ENCODE results near the gene SMTNL1.

Gene SMTNL1

DNA sequence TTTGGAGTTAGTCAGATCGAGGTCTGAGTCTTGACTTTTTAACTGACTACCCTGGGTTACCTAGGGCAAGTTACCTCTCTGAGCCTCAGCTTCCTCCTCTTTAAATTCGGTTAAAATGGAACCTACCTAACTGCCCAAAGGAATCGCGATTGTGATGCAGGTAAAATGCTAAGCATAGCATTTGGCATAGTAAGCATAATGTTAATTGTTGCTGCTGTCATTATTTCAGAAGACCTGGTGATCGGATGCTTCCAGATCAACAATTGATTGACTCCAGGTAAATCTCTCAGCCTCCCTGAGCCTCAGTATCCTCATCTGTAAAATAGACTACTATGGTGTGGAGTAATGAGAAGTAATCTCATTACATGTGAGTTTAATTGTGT lies 21.3 kb upstream of the SMTNL1 start:
- DNase-seq (ENCODE audit: low read depth) = no peak
- H3K4me3 ChIP-seq (replicated peaks; ENCODE audit: low read depth, low read length) = peak overlapping the region; percentile 86
- TF ChIP-seq, protein P1, sequence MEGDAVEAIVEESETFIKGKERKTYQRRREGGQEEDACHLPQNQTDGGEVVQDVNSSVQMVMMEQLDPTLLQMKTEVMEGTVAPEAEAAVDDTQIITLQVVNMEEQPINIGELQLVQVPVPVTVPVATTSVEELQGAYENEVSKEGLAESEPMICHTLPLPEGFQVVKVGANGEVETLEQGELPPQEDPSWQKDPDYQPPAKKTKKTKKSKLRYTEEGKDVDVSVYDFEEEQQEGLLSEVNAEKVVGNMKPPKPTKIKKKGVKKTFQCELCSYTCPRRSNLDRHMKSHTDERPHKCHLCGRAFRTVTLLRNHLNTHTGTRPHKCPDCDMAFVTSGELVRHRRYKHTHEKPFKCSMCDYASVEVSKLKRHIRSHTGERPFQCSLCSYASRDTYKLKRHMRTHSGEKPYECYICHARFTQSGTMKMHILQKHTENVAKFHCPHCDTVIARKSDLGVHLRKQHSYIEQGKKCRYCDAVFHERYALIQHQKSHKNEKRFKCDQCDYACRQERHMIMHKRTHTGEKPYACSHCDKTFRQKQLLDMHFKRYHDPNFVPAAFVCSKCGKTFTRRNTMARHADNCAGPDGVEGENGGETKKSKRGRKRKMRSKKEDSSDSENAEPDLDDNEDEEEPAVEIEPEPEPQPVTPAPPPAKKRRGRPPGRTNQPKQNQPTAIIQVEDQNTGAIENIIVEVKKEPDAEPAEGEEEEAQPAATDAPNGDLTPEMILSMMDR (IDR thresholded peaks at IDR 0.05; ENCODE audit: low read length, missing control alignments) = no peak

DNA sequence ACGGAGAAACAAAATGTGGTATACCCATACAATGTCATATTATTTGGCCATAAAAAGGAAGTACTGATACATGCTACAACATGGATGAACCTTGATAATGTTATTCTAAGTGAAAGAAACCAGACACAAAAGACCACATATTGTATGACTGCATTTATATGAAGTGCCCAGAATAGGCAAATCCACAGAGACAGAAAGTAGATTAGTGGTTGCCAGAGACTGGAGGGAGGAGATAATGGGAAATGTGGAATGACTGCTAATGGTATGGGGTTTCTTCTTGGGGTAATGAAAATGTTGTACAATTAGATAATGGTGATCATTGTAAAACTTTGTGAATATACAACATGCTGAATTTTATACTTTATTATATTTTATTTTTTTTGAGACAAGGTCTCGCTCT lies 16.3 kb upstream of the SMTNL1 start:
- no peak for DNase-seq (ENCODE audit: low read depth)
- H3K4me3 ChIP-seq (replicated peaks; ENCODE audit: low read depth, low read length) = no peak overlapping the region
- TF ChIP-seq, protein P1 (IDR thresholded peaks at IDR 0.05; ENCODE audit: low read length, missing control alignments) = no peak

DNA sequence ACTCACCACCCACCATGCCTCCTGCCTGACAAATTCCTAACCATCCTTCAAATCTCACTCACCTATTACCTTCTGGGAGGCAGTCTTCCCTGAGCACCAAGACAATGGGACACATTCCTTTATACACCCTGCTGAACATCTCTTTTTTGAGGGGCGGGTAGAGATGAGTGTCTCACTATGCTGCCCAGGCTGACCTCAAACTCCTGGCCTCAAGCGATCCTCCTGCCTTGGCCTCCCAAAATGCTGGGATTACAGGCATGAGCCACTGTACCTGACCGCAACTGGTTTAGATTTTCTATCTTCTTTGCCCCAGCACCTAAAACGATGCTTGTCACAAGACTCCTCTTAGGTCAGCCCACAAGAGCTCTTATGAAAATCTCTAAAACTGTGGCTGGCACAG lies 14.0 kb upstream of the SMTNL1 start:
- TF ChIP-seq, protein P1 (IDR thresholded peaks at IDR 0.05; ENCODE audit: low read length, missing control alignments) = no peak
- DNase-seq (ENCODE audit: low read depth) = no peak
- no peak overlapping the region for H3K4me3 ChIP-seq (replicated peaks; ENCODE audit: low read depth, low read length)

DNA sequence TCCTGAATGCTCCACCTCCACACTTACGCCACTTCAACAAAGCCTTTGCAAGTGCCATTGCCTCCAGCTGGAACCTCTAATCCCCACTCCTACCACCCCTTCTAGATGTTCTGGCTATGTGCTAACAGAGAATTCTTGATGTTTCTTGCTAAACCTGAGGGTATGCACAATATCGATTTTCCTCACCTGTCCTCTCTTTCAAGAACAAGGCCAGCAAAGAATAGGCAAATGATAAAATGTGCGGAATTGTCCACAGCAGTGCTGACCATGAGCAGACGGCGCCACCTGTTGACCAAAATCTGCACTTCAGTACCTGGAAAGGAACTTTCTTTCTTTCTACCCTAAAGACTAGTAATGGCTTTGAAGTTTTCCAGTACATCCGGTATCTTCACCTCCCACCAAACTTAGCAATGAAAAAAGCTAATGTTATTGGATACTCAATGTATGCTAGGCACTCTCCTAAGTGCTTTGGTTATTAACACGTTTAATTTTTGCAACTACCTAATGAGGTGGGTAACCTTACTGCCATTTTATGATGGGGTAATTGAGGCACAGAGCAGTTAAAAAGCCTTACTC lies 10.3 kb upstream of the SMTNL1 start:
- TF ChIP-seq, protein P1 (IDR thresholded peaks at IDR 0.05; ENCODE audit: low read length, missing control alignments) = peak; percentile 97
- DNase-seq (ENCODE audit: low read depth) = peak; percentile 75
- no peak overlapping the region for H3K4me3 ChIP-seq (replicated peaks; ENCODE audit: low read depth, low read length)

DNA sequence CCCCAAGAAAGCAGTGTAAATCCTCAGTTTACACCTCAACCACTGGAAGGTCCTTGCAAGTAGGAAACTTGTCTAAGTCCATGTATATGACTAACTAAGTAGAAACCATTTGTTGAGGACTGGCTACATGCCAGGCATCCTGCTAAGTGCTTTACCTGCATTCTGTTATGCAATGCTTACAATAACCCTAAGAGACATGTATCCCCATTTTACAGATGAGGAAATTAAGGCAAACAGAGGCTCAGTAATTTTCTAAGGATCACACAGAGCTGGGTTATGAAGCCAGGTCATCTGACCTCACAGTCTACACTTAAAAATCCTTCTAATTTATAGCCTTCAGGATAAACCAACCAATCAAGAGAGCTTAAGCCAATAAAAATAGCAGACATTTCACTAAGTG lies 8.4 kb upstream of the SMTNL1 start:
- H3K4me3 ChIP-seq (replicated peaks; ENCODE audit: low read depth, low read length) = no peak overlapping the region
- no peak for DNase-seq (ENCODE audit: low read depth)
- TF ChIP-seq, protein P1 (IDR thresholded peaks at IDR 0.05; ENCODE audit: low read length, missing control alignments) = no peak

DNA sequence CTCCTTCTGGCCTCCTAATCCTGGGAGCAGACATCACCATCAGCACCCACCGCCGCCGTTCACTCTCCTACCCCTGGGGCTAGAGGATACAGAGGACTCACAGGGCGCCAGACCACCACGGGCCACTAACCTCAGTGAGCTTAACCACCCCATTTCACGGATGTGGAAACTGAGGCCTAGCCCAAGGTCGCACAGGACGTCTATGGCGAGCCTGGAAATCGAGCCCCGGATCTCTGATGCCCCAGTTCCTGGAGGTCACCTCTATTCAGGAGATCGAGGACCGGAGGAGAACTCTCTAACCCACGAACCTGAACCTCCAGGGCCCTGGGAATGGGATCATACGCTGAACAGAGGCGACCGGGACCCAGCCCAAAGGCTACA lies 7.2 kb upstream of the SMTNL1 start:
- peak overlapping the region; percentile 80 for H3K4me3 ChIP-seq (replicated peaks; ENCODE audit: low read depth, low read length)
- DNase-seq (ENCODE audit: low read depth) = no peak
- TF ChIP-seq, protein P1 (IDR thresholded peaks at IDR 0.05; ENCODE audit: low read length, missing control alignments) = no peak
